ENCODE results near the gene C1D. TPM values are rescaled to one million over a fixed set of nuclear protein-coding genes. Genes with fewer than 3 reads are reported as not detected.
"Not testable (repeated sequence)": the region's sequence is repeated elsewhere in the genome, so short reads cannot be mapped to it uniquely, and the experiment has no call there.

The C1D gene
- total RNA-seq, 1 experiment from 2014 or later, result 13.9 TPM

- DNase-seq (ENCODE audit: low spot score), result no peak
These were observed 53.3 kb downstream of the C1D start for GRCh38 chr2:68009526-68009925.

GRCh38 chr2:68000170-68000825, 62.5 kb downstream of the C1D start:
- DNase-seq (ENCODE audit: low spot score), result no peak

- no peak for DNase-seq (ENCODE audit: low spot score)
These were observed 63.5 kb downstream of the C1D start for GRCh38 chr2:67999332-67999731.

- no peak for DNase-seq (ENCODE audit: low spot score)
These were observed 64.9 kb downstream of the C1D start for GRCh38 chr2:67997903-67998302.

- no peak for DNase-seq (ENCODE audit: low spot score)
These were observed 65.3 kb downstream of the C1D start for GRCh38 chr2:67997528-67997900.

GRCh38 chr2:67996772-67997527, 65.9 kb downstream of the C1D start:
- DNase-seq (ENCODE audit: low spot score), result no peak

- DNase-seq (ENCODE audit: low spot score), result no peak
These were observed 68.1 kb downstream of the C1D start for GRCh38 chr2:67994716-67995115.

- not testable (repeated sequence) for DNase-seq (ENCODE audit: low spot score)
These were observed 68.7 kb downstream of the C1D start for GRCh38 chr2:67994069-67994468.

- DNase-seq (ENCODE audit: low spot score), result no peak
These were observed 69.5 kb downstream of the C1D start for GRCh38 chr2:67993329-67993728.

GRCh38 chr2:67991456-67991855, 71.3 kb downstream of the C1D start:
- no peak for DNase-seq (ENCODE audit: low spot score)

Other genes with a start within 250 kb of the C1D start
- gene PNO1, start 94.9 kb upstream of the C1D start, total RNA-seq (2014; rRNA removed; shearing (Covaris generic)), result 19.1 and 24.6 TPM in 2 replicates
- 6.4 and 8.9 TPM in 2 replicates for gene PPP3R1, start 189.5 kb upstream of the C1D start, total RNA-seq (2014; rRNA removed; shearing (Covaris generic))